HG03571 (cell line): ENCODE data around the gene JAK3.

ENCODE experiments used
- ATAC-seq: cut with Tn5 transposase; IDR thresholded peaks from one replicate; pipeline ENCODE4 v1.9.1; 2021; ENCODE audit not compliant: unreplicated experiment

JAK3 gene

DNA sequence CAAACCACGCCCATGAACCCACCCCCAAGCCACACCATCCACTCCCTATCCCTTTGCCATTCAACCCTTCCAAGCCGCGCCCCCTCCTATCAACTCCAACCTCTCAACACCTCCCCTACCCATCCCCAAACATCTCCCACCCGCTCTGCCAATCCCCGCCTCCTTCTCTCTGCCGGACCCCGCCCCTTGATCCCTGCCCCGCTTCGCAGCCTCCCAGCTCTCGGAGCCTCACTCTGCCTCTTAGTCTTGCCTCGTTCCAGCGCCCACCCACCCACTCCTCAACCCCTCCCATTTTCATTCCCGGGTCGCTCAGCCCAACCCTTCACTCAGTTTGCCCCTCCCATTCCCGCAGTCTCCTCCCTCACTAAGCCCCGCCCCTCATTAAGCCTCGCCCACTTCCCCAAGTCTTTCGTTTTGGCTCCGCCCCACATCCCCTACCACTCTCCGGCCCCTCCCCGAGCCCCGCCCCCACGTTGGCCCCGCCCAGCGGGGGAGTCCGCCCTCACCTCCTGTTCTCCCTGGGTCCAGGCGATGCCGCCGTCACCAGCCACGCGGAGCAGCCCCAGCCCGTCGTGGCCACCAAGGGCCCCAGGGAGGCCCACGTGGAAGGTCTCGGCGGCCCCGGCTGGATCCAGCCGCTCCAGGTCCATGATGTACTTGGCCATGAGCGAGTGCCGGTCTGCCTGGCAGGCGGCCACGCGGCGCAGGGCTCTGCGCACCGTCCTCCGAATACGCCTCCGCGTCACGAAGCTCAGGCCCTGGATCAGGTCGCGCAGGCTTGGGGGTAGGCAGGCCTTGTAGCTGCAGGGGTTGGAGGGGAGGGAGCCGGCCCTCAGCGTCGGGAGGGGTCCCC lies 5.7 kb downstream of the JAK3 start:
- ATAC-seq, result no peak

GRCh38 chr19:17841371-17841809 lies 6.4 kb downstream of the JAK3 start:
- no peak for ATAC-seq

- no peak for ATAC-seq
These were observed 7.8 kb downstream of the JAK3 start for GRCh38 chr19:17840019-17840418.

DNA sequence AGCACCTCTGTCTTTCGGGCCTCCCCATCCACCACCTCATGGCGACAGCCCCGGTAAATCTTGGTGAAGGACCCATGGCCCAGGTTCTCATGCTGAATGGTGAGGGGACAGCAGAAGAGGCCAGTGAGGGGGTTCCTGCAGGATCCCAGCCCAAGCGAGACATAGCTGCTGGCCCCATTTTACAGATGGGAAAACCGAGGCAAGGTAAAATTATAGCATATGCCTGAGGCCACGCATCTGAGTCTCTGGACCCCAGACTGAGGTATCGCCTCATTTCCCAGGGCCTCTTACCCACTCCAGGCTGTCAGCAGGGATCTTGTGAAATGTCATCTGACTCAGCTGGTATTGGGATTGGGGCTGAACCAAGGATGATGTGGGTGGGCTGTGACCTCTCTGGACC lies 9.8 kb downstream of the JAK3 start:
- no peak for ATAC-seq

GRCh38 chr19:17836530-17836929 lies 11.3 kb downstream of the JAK3 start:
- ATAC-seq, result no peak

DNA sequence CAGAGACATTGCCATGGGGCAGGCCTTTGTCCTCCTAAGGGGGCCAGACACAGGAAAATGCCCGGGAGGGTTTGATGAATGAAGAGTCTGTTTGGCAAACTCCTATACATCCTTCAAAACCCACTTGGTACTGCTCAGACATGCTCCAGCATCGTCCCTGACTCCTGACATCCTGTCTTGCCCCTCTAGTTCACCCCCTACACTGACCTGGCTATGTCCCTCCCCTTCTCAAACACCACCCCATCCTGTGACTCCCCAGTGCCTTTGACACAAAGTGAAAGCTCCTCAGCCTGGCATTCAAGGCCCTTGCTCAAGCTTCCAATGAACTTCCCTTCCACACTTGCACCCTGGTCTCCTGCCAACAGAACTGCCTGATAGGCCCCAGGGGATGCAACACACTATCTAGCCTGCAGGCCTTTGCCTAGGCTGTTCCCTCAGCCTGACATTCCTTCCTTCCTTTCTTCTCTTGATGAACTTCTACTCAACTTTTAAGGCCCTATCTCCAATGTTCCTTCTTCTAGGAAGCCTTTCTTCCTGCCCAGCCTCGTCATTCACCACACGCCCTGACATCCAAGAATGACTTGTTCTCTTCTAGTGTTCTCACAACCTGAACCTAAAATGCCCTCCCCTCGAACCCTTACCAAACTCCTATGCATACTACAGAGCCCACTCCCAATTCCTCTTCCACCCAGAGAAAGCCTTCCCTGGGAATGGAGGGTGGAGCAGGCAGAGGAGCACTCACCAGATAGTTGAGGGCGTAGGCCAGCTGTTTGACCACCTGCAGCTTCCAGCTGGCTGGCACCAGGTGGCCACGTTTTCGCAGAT lies 12.4 kb downstream of the JAK3 start:
- no peak for ATAC-seq

- no peak for ATAC-seq
These were observed 13.2 kb downstream of the JAK3 start for GRCh38 chr19:17834350-17835181.

GRCh38 chr19:17832443-17833208 lies 15.2 kb downstream of the JAK3 start:
- no peak for ATAC-seq

DNA sequence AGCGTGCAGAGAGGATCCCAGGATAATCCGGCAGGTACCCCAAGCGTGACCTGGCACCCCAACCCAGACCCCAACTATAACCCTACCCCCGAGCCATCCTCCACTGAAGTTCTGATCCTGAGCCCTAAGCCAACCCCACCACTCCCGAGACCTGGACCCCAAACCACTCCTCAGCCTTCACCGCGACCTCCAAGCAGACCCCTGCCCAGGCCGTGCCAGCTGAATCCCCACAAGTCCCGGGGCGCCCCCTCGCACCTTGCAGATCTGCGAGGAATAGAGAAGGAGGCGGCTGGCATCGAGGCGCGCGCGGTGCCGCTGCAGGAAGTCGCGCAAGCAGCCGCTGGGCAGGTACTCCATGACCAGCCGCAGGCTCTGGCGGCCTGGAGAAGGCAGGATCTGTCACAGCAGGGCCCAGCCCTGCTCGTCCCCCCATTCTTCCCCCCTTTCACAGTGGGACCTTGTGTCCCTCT lies 16.3 kb downstream of the JAK3 start:
- no peak for ATAC-seq

DNA sequence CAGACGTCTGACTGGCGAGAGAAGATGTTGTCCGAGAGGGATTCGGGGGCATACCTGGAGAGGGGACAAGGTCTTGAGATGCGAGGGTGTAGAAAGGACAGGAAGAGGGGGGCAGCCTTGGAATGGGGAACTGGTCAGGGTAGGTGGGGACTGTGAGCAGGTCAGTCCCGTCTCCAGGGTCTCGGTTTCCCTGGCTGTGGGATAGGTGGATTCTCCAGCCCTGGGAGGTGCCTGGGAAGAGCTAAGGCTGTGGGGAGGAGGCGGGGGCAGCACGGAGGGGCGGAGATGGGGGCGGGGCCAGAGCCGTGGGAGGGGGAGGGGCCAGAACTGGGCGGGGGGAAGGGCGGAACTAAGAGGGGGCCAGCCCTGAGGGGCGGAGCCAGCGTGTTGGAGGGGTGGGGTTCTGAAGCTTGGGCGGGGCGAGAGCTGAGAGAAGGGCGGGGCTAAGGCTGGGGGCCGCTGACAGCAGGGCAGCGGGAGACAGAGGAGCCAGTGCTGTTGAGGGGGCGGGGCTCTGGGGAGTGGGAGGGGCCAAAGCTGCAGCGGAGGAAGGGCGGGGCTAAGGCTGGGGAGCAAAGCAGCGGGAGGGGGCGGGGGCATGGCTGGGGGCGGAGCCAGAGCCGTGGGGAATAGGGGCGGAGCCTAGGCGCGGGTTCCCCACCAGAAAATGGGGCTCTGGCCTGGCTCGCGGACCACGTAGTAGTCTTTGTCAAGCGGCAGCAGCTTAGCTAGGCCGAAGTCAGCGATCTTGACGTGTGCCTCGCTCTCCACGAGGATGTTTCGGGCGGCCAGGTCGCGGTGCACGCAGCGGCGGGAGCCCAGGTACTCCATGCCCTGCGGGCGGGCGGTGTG lies 17.0 kb downstream of the JAK3 start:
- no peak for ATAC-seq

DNA sequence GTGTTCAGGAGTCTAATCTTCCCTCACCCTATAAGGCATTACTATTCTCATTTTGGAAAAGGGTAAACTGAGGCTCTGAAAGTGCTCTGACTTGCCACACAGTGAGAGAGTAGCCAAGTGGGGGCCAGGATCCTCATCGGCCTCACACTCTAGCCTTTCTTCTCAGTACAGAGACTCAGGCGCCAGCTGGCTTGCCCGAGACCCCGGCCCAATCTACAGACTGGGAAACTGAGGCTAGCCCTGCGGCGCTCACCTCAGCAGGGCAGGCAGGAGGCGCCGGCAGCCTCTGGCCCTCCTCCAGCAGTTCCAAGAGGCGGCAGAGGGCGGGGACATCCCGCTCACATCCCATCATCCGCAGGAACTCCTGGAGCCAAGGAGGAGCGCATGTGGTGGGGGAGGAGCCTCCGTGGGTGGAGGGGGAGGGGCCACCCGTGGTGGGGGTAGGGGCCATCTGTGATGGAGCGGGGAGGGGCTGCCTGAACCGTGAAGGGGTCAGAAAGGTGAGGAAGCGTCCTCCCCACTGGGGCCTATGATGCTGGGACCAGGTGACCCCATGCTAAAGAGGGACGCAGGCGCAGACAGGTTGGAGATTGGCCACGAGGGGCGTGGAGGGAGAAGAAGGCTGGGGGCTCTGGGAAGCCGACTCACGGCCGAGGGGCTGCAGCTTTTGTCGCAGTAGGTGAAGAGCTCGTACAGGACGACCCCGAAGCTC lies 17.8 kb downstream of the JAK3 start:
- ATAC-seq, result no peak

- ATAC-seq, result no peak
These were observed 21.2 kb downstream of the JAK3 start for GRCh38 chr19:17826508-17827056.

DNA sequence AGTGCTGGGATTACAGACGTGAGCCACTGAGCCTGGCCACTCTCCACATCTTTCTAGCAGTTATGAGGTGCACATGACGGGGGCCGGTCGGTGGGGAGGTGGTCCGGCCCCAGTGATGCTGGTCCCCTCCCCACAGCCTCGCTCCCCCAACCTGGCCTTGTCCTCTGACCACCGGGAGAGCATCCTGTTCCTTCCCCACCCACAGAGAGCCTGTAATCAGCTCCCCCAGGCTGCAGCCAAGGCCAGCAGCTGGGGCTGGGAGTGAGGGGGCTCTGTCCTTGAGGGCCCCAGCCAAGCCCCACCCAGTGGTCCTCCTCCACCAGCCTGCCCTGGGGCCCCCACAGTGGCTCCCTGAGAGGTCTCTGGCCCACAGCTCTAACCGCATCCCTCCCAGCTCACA lies 23.4 kb downstream of the JAK3 start:
- no peak for ATAC-seq

GRCh38 chr19:17821190-17821589 lies 26.6 kb downstream of the JAK3 start, which contains the start of gene INSL3:
TSS of gene INSL3 (minus strand) at chr19:17821519. CDS start at chr19:17821506, 13 bp downstream.
- no peak for ATAC-seq

GRCh38 chr19:17817668-17818363 lies 30.0 kb downstream of the JAK3 start:
- ATAC-seq, result no peak

DNA sequence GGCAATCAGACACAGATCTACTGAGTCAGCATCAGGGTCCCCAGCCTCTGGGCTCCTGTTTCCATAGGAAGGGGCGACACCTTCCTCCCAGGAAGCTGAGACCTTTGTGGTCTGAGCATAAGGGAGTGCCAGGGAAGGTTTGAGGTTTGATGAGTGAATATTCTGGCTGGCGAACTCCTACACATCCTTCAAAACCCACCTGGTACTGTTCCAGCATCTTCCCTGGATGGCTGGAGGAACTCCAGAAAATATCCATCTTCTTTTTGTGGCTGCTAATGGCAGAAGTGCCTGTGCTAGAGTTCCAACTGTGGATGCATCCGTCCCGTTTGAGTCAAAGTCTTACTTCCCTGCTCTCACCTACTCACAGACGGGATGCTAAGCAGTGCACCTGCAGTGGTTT lies 35.7 kb downstream of the JAK3 start:
- ATAC-seq, result no peak

- no peak for ATAC-seq
These were observed 36.1 kb downstream of the JAK3 start for GRCh38 chr19:17811681-17812080.

DNA sequence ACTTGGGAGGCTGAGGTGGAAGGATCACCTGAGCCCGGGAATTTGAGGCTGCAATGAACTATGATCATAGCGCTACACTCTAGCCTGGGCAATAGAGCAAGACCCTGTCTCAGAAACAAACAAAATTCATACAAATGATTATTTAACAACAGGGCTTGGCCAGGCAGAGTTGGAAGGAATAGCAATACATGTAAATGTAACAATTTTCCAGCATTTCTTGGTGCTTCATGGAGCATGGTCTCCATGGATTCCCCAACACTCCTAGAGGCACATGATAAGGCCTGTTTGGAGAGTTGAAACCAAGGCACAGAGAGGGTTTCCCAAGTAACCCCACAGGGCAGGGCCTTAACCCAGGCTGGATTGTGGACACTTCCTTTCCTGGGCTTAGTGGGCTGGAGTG lies 36.7 kb downstream of the JAK3 start:
- ATAC-seq, result no peak
